Thyroid gland (tissue), 4 donors: Measurements from ENCODE around the gene VPS26C.

Experiments
- CTCF ChIP-seq, 6 experiments: fragments of 200-600 bp in 3 of 6; fragments of 450-650 bp in 3 of 6; sonication (generic) in 3 of 6; IDR thresholded peaks; one replicate each; pipeline ENCODE4 v1.5.1; 2016 to 2019; ENCODE audit warnings: antibody characterized with exemption in 6 of 6, mild to moderate bottlenecking in 2 of 6, inconsistent platforms in 1 of 6, moderate library complexity in 1 of 6
- POLR2A ChIP-seq, 2 donors: fragments of 450-650 bp; IDR thresholded peaks; one replicate each; pipeline ENCODE4 v1.6.1; 2017; ENCODE audit warnings: antibody characterized with exemption in 2 of 2, mild to moderate bottlenecking in 2 of 2, moderate library complexity in 1 of 2

DNA sequence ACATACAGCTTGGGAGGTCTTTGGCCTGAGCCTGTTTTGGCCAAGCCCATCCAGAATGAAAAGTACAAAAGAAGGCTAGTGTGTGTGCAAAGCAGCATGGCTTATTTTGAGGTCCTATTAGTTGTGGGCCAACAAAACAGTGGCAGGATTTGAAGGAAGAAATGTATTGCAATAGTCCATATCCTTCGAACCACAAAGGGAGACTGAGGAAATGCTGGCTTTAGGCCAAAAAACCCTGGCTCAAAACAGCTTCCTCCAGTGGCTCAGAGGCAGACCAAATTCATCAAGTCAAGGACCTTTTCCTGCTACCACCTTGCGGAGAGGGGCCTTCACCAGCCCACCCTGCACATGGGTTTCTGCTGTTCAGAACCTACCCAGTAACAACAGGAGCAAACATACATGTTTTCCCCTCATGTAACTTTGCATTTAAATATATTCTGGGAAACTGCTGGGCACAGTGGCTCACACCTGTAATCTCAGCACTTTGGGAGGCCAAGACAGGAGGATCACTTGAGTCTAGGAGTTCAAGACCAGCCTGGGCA, 43.3 kb downstream of the VPS26C start:
- no peak for TF ChIP-seq CTCF (IDR thresholded peaks at IDR 0.05)
- no peak for TF ChIP-seq POLR2A (IDR thresholded peaks at IDR 0.05)
